Occipital lobe (tissue), 2 donors: Measurements from ENCODE around the gene PRSS8. TPM values are rescaled to one million over a fixed set of nuclear protein-coding genes. Genes with fewer than 3 reads are reported as not detected.
A peak's percentile ranks its signal among the peaks of the same experiment; 100 is the strongest.
"Not testable (repeated sequence)": the region's sequence is repeated elsewhere in the genome, so short reads cannot be mapped to it uniquely, and the experiment has no call there.

Experiments
- DNase-seq: peaks from one replicate; lab custom pipeline; 2025; lab: John Stamatoyannopoulos, UW
- total RNA-seq: library from RNA; depleted of rRNA; stranded (reverse); fragments of >200 nt; gene quantifications from one replicate; pipeline ENCODE4 v1.2.3, GENCODE V29; 2014

PRSS8 gene
- total RNA-seq, 1 donor from 2014 or later = not detected

GRCh38 chr16:31144418-31144817, 8.9 kb upstream of the PRSS8 start:
- not testable (repeated sequence) for DNase-seq

GRCh38 chr16:31143694-31144148, 8.2 kb upstream of the PRSS8 start:
- DNase-seq = no peak

- DNase-seq = no peak
Observed at GRCh38 chr16:31143011-31143693, 7.6 kb upstream of the PRSS8 start.

GRCh38 chr16:31142109-31143010, 6.8 kb upstream of the PRSS8 start:
- DNase-seq = peak; percentile 99

GRCh38 chr16:31141489-31142108, 6.1 kb upstream of the PRSS8 start:
- no peak for DNase-seq

- not testable (repeated sequence) for DNase-seq
Observed at GRCh38 chr16:31141071-31141469, 5.5 kb upstream of the PRSS8 start.

GRCh38 chr16:31138621-31139578, 3.4 kb upstream of the PRSS8 start:
- no peak for DNase-seq

- DNase-seq = not testable (repeated sequence)
Observed at GRCh38 chr16:31136822-31137499, 1.4 kb upstream of the PRSS8 start.

GRCh38 chr16:31136287-31136662, 748 bp upstream of the PRSS8 start:
- DNase-seq = no peak

- DNase-seq = no peak
Observed at GRCh38 chr16:31134625-31135534, 647 bp downstream of the PRSS8 start.

GRCh38 chr16:31134091-31134571, 1.4 kb downstream of the PRSS8 start:
- no peak for DNase-seq

- DNase-seq = no peak
Observed at GRCh38 chr16:31133046-31133501, 2.5 kb downstream of the PRSS8 start.

GRCh38 chr16:31132303-31132979, 3.1 kb downstream of the PRSS8 start:
- no peak for DNase-seq

- no peak for DNase-seq
Observed at GRCh38 chr16:31131841-31132271, 3.7 kb downstream of the PRSS8 start.

- DNase-seq = no peak
Observed at GRCh38 chr16:31131416-31131815, 4.1 kb downstream of the PRSS8 start.

GRCh38 chr16:31130899-31131298, 4.6 kb downstream of the PRSS8 start:
- no peak for DNase-seq

- no peak for DNase-seq
Observed at GRCh38 chr16:31130336-31130891, 5.1 kb downstream of the PRSS8 start.
